H9 (cell line): ENCODE results near the gene MUL1. TPM values are rescaled to one million over a fixed set of nuclear protein-coding genes. Genes with fewer than 3 reads are reported as not detected.

Experiments
- DNase-seq: peaks from one replicate; pipeline ENCODE4 v3.0.0-alpha.2; 2017
- H2AFZ ChIP-seq: one replicate; pipeline ENCODE4 v1.6.1; 2013; ENCODE audit warnings: mild to moderate bottlenecking, low read length, control low read depth, moderate library complexity
- H2AK5ac ChIP-seq: 2 replicates; pipeline ENCODE4 v1.6.1; 2013; ENCODE audit warnings: low read length, control low read depth, mixed read lengths; ENCODE audit not compliant: insufficient read length
- H2BK120ac ChIP-seq: one replicate; pipeline ENCODE4 v1.6.1; 2013; ENCODE audit warnings: low read depth, mild to moderate bottlenecking, low read length, control low read depth, inconsistent platforms; ENCODE audit not compliant: poor library complexity, severe bottlenecking
- H2BK12ac ChIP-seq: 2 replicates; pipeline ENCODE4 v1.6.1; 2013; ENCODE audit warnings: low read length, control low read depth, mixed read lengths, low read depth; ENCODE audit not compliant: insufficient read length
- H2BK15ac ChIP-seq: 2 replicates; pipeline ENCODE4 v1.6.1; 2013; ENCODE audit warnings: low read depth, low read length, control low read depth
- H2BK20ac ChIP-seq: one replicate; pipeline ENCODE4 v1.6.1; 2013; ENCODE audit warnings: low read depth, mild to moderate bottlenecking, low read length, control low read depth, inconsistent platforms; ENCODE audit not compliant: poor library complexity, severe bottlenecking
- H2BK5ac ChIP-seq: 2 replicates; pipeline ENCODE4 v1.6.1; 2013; ENCODE audit warnings: low read length, control low read depth, mixed read lengths; ENCODE audit not compliant: insufficient read length
- H3K14ac ChIP-seq: 2 replicates; pipeline ENCODE4 v1.6.1; 2013; ENCODE audit warnings: low read length, control low read depth; ENCODE audit not compliant: insufficient read depth
- H3K18ac ChIP-seq: 2 replicates; pipeline ENCODE4 v1.6.1; 2013; ENCODE audit warnings: low read depth, mild to moderate bottlenecking, mixed read lengths, low read length, control low read depth; ENCODE audit not compliant: insufficient read length
- H3K23ac ChIP-seq: 2 replicates; pipeline ENCODE4 v1.6.1; 2013; ENCODE audit warnings: low read length, control low read depth, mixed read lengths, low read depth; ENCODE audit not compliant: insufficient read length
- H3K23me2 ChIP-seq: 2 replicates; pipeline ENCODE4 v1.6.1; 2013; ENCODE audit warnings: low read depth, mild to moderate bottlenecking, mixed read lengths, low read length, control low read depth; ENCODE audit not compliant: insufficient read length, poor library complexity, severe bottlenecking
- H3K27ac ChIP-seq: 2 replicates; pipeline ENCODE4 v1.5.1; 2013; ENCODE audit warnings: low read length, control low read depth, mixed read lengths, low read depth; ENCODE audit not compliant: insufficient read length
- H3K27me3 ChIP-seq: 2 replicates; pipeline ENCODE4 v1.6.1; 2013; ENCODE audit warnings: low read length, control low read depth, inconsistent platforms; ENCODE audit not compliant: insufficient read depth
- H3K4ac ChIP-seq: 2 replicates; pipeline ENCODE4 v1.6.1; 2013; ENCODE audit warnings: low read depth, mild to moderate bottlenecking, control low read depth, inconsistent platforms, low read length, moderate library complexity
- H3K4me1 ChIP-seq: 2 replicates; pipeline ENCODE4 v1.6.1; 2013; ENCODE audit warnings: low read length, control low read depth, inconsistent platforms; ENCODE audit not compliant: insufficient read depth
- H3K4me2 ChIP-seq: 2 replicates; pipeline ENCODE4 v1.6.1; 2013; ENCODE audit warnings: low read length, control low read depth, mixed read lengths; ENCODE audit not compliant: insufficient read length, insufficient read depth
- H3K56ac ChIP-seq: 2 replicates; pipeline ENCODE4 v1.6.1; 2013; ENCODE audit warnings: low read depth, mild to moderate bottlenecking, mixed read lengths, low read length, control low read depth; ENCODE audit not compliant: insufficient read length
- H3K79me1 ChIP-seq: 2 replicates; pipeline ENCODE4 v1.6.1; 2013; ENCODE audit warnings: low read depth, mild to moderate bottlenecking, moderate library complexity, low read length, control low read depth, inconsistent platforms; ENCODE audit not compliant: insufficient read depth, poor library complexity, severe bottlenecking
- H3K79me2 ChIP-seq: 2 replicates; pipeline ENCODE4 v1.6.1; 2013; ENCODE audit warnings: low read length, control low read depth, inconsistent platforms; ENCODE audit not compliant: insufficient read depth
- H3K9ac ChIP-seq: 2 replicates; pipeline ENCODE4 v1.6.1; 2013; ENCODE audit warnings: low read length, control low read depth, mixed read lengths; ENCODE audit not compliant: insufficient read length; ENCODE audit errors: extremely low read depth
- H3K9me3 ChIP-seq: one replicate; pipeline ENCODE4 v1.6.1; 2013; ENCODE audit warnings: low read depth, low read length, inconsistent platforms; ENCODE audit not compliant: control insufficient read depth
- H3T11ph ChIP-seq: one replicate; pipeline ENCODE4 v1.6.1; 2013; ENCODE audit warnings: mild to moderate bottlenecking, low read length, control low read depth, inconsistent platforms
- H4K20me1 ChIP-seq: one replicate; pipeline ENCODE4 v1.6.1; 2013; ENCODE audit not compliant: control insufficient read depth, insufficient read length, insufficient read depth
- H4K5ac ChIP-seq: 2 replicates; pipeline ENCODE4 v1.6.1; 2013; ENCODE audit warnings: low read depth, mild to moderate bottlenecking, mixed read lengths, low read length, control low read depth; ENCODE audit not compliant: insufficient read length
- H4K8ac ChIP-seq: replicated peaks from 2 replicates; pipeline ENCODE4 v1.6.1; 2013; ENCODE audit warnings: low read length, control low read depth, mixed read lengths, low read depth; ENCODE audit not compliant: insufficient read length
- H4K91ac ChIP-seq: 2 replicates; pipeline ENCODE4 v1.6.1; 2013; ENCODE audit warnings: low read depth, mild to moderate bottlenecking, moderate library complexity, mixed read lengths, low read length, control low read depth; ENCODE audit not compliant: insufficient read length
- H3K27ac Mint-ChIP-seq, 3 experiments: 2 replicates in 2 of 3; 3 replicates in 1 of 3; pipeline ENCODE4 v1.8.0; 2020 to 2021; ENCODE audit warnings: mixed read lengths in 3 of 3, mild to moderate bottlenecking in 1 of 3, moderate library complexity in 1 of 3
- H3K27me3 Mint-ChIP-seq: 2 replicates; pipeline ENCODE4 v1.8.0; 2021; ENCODE audit warnings: low read depth, mild to moderate bottlenecking, moderate library complexity, mixed read lengths
- H3K36me3 Mint-ChIP-seq, 3 experiments: 2 replicates in 2 of 3; 3 replicates in 1 of 3; pipeline ENCODE4 v1.8.0; 2020 to 2021; ENCODE audit warnings: low read depth in 3 of 3, mixed read lengths in 3 of 3; ENCODE audit not compliant: insufficient read depth in 1 of 3
- H3K4me1 Mint-ChIP-seq, 2 experiments: 2 replicates each; pipeline ENCODE4 v1.8.0; 2020; ENCODE audit warnings: mixed read lengths in 2 of 2
- H3K4me3 Mint-ChIP-seq, 2 experiments: 2 replicates in 1 of 2; 3 replicates in 1 of 2; pipeline ENCODE4 v1.8.0; 2020 to 2021; ENCODE audit warnings: mild to moderate bottlenecking in 2 of 2, mixed read lengths in 2 of 2, moderate library complexity in 1 of 2
- H3K9me3 Mint-ChIP-seq, 2 experiments: 2 replicates in 1 of 2; 3 replicates in 1 of 2; pipeline ENCODE4 v1.8.0; 2020; ENCODE audit warnings: mild to moderate bottlenecking in 2 of 2, mixed read lengths in 2 of 2, moderate library complexity in 1 of 2
- CTCF ChIP-seq: fragments of 200-600 bp; sonication (generic); conservative IDR thresholded peaks from 3 replicates; pipeline ENCODE4 v1.8.0; 2021; ENCODE audit warnings: antibody characterized with exemption, mild to moderate bottlenecking
- WGBS: extraction: QIAGEN DNeasy Blood & Tissue Kit; methylation state at CpG from one replicate; pipeline ENCODE4 v1.1.7; 2013; ENCODE audit warnings: missing lambda C conversion rate, low lambda C conversion rate, mixed read lengths; ENCODE audit not compliant: insufficient read length; ENCODE audit errors: extremely low coverage; 5-methylcytosine and 5-hydroxymethylcytosine counted together
- total RNA-seq: library from RNA; stranded (reverse); gene quantifications from 2 replicates; pipeline ENCODE4 v1.2.1, GENCODE V29; 2021

Gene MUL1
- total RNA-seq, 1 experiment from 2014 or later = 27.1 TPM

- Mint-ChIP-seq H3K9me3 (no peaks in the 10 kb centered on the region), H3K4me1 (peaks cover 4 to 5% of the 10 kb centered on the region in 2 experiments; a peak in 2 of 4 replicates), H3K4me3 (no peak overlapping the region), H3K27me3 (peaks cover 74% of the 10 kb centered on the region), H3K27ac (no peak overlapping the region), H3K36me3 (no peaks in the 10 kb centered on the region)
- H4K5ac ChIP-seq = no peak overlapping the region
- H3K4me2 ChIP-seq = no peak overlapping the region
- H2AFZ ChIP-seq = no peak overlapping the region
- no peak overlapping the region for H3K18ac ChIP-seq
- DNase-seq = no peak
- WGBS = no CpG with 5 or more reads among the region's 6 CpGs
- H3T11ph ChIP-seq = no peak overlapping the region
- no peak overlapping the region for H4K91ac ChIP-seq
- H3K23ac ChIP-seq = no peak overlapping the region
- H3K9me3 ChIP-seq = no peaks in the 10 kb centered on the region
- H3K79me2 ChIP-seq = no peaks in the 10 kb centered on the region
- no peaks in the 10 kb centered on the region for H3K4me1 ChIP-seq
- H2BK12ac ChIP-seq = no peak overlapping the region
- H2BK120ac ChIP-seq = no peak overlapping the region
- no peak overlapping the region for H2BK15ac ChIP-seq
- H3K27me3 ChIP-seq = no peaks in the 10 kb centered on the region; the same call in 1 of the 2 replicates
- no peak for TF ChIP-seq CTCF
- no peak overlapping the region for H3K4ac ChIP-seq
- peaks cover 4% of the 10 kb centered on the region for H3K23me2 ChIP-seq
- H2BK5ac ChIP-seq = no peak overlapping the region
- no peak overlapping the region for H3K9ac ChIP-seq
- no peak overlapping the region for H2AK5ac ChIP-seq
- H3K27ac ChIP-seq = no peak overlapping the region
- no peaks in the 10 kb centered on the region for H4K20me1 ChIP-seq
- no peak overlapping the region for H4K8ac ChIP-seq
- no peak overlapping the region for H3K56ac ChIP-seq
- H2BK20ac ChIP-seq = no peak overlapping the region
- H3K79me1 ChIP-seq = no peaks in the 10 kb centered on the region
- no peak overlapping the region for H3K14ac ChIP-seq
These were observed 18.3 kb upstream of the MUL1 start for GRCh38 chr1:20526267-20526666.
